Activated T-helper 1 cell treated with anti-CD3 and anti-CD28 coated beads, Interleukin-2, amount 50 U/mL, for 16 hours (primary cell): ENCODE measurements around the gene ZNF440.
"Not testable (repeated sequence)": the region's sequence is repeated elsewhere in the genome, so short reads cannot be mapped to it uniquely, and the experiment has no call there.

Experiments used
- DNase-seq, 2 donors: peaks; one replicate each; pipeline ENCODE4 v3.0.0-alpha.2; 2020; ENCODE audit warnings: low read depth in 1 of 2, low spot score in 1 of 2

Gene ZNF440

GRCh38 chr19:11828957-11829876 is 15.1 kb downstream of the ZNF440 start:
- not testable (repeated sequence) for DNase-seq

GRCh38 chr19:11832253-11832912 is 18.3 kb downstream of the ZNF440 start:
- no peak for DNase-seq

- no peak for DNase-seq
Observed at GRCh38 chr19:11833541-11833940, 19.5 kb downstream of the ZNF440 start.

GRCh38 chr19:11835626-11836066 is 21.6 kb downstream of the ZNF440 start:
- DNase-seq, result not testable (repeated sequence)

GRCh38 chr19:11843722-11844121 is 29.6 kb downstream of the ZNF440 start:
- no peak for DNase-seq

- not testable (repeated sequence) for DNase-seq
Observed at GRCh38 chr19:11847615-11848014, 33.5 kb downstream of the ZNF440 start.

DNA sequence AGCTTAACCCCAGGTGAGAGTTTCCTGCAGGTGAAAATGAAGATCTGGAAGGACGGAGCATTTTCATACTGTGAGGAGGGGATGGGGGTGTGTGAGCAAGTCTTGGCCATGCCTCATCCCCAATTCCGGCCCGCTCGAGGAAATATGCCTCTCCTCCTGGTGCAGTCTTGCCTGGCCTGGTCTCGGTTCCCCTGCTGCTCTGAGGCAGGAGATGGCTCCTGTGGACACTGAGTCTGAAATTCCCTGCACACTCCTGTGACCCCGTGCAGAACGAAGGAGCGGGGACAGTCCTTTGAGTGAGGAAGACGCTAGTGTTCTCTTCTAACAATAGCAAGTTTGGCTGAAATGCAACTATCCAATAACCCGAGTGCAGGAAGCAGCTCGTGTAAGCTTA is 34.1 kb downstream of the ZNF440 start:
- DNase-seq, result no peak

DNA sequence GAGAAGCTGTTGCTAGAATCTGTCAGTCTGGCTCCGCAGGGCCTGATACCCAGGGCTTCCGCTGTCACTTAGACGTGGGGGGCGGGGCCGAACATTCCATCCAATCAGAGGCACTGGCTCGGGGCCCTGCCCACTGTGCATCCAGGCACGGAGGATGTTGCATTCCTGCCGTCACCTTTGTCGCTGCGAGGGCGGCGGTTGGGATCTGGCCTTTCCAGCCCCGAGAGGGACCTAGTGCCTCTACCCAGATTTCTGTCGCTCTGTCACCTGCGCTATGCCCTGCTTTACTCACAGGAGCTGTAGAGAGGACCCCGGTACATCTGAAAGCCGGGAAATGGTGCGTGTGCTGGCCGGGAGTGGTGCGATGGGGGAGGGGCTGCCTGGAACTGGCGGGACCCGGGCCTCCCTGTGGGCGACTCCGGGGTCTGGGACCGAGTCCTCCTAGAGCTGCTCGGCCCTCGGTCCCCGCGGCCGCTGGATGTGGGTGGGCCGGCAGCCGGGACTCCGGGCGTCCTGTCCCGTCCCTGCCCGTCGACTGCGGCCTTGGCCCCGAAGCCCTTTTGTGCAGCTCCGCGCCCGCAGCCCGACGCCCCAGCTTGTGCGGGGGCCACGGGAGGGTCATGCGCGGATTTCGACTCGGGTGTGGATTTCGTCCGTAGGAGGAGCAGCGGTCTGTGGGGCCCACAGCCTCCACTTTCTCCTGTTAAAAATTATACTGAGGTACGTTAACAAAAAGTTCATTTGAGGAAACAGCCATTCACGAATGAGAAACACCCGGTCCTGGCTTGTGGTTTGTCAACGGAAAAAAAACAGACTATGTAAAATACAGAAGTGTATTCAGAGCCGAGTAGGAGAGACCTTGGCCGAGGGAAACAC is 34.8 kb downstream of the ZNF440 start, which contains the start of gene ZNF439:
TSS of gene ZNF439 (plus strand) at position 133 of the 876 bp plus-strand sequence. CDS start at position 275, 142 bp downstream.
- DNase-seq, result peak; percentile 63 to 81

- not testable (repeated sequence) for DNase-seq
Observed at GRCh38 chr19:11850289-11850688, 36.2 kb downstream of the ZNF440 start.

DNA sequence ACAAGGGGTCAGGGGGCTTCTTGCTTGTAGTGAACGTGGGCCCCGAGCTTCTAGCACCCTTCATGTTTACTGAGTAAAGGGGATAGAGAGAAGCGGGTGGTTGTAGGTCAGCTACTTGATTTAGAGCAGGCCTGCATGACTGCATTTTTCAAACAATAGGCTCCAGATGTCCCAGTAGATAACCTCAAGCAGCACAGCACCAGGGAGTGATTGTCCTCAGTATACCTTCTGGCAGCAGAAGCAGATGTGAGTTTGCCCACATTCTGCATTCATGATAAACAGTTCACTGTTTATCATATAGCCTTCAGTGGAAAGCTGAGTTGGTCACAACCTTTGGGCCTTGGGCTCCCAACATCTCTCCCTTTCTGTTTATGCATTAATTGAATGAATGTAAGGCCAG is 39.3 kb downstream of the ZNF440 start:
- DNase-seq, result no peak

GRCh38 chr19:11856596-11857250 is 42.6 kb downstream of the ZNF440 start:
- DNase-seq, result no peak

GRCh38 chr19:11860721-11861120 is 46.6 kb downstream of the ZNF440 start:
- no peak for DNase-seq

- no peak for DNase-seq
Observed at GRCh38 chr19:11861301-11861700, 47.2 kb downstream of the ZNF440 start.

GRCh38 chr19:11867766-11868165 is 53.7 kb downstream of the ZNF440 start:
- not testable (repeated sequence) for DNase-seq

DNA sequence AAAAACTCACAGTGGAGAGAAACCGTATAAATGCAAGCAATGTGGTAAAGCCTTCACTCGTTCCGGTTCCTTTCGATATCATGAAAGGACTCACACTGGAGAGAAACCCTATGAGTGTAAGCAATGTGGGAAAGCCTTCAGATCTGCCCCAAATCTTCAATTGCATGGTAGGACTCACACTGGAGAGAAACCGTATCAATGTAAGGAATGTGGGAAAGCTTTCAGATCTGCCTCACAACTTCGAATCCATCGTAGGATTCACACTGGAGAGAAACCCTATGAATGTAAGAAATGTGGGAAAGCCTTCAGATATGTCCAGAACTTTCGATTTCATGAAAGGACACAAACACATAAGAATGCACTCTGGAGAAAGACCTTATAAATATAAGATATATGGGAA is 54.1 kb downstream of the ZNF440 start:
- no peak for DNase-seq

GRCh38 chr19:11872624-11873023 is 58.6 kb downstream of the ZNF440 start:
- no peak for DNase-seq

DNA sequence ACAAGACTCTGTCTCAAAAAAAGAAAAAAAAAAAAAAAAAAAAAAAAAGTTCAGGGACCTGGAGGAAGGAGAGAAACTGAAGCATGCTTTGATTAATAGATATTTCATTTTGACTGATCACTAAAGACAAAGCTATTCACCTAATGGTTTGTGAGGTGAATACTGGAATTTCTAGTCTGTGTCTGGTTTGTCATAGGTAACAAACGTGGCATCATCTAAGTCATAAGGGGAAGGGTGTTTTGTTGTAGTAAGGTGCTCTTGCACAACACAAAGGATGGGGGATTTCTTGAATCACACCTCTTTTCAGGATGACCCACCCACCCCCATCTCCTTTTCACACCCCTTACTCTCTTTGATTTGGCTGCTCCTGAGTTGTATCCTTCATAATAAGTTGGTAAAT is 59.7 kb downstream of the ZNF440 start:
- no peak for DNase-seq

GRCh38 chr19:11879687-11880266 is 65.7 kb downstream of the ZNF440 start:
- peak in 1 of 2 donors; percentile 10 for DNase-seq

DNA sequence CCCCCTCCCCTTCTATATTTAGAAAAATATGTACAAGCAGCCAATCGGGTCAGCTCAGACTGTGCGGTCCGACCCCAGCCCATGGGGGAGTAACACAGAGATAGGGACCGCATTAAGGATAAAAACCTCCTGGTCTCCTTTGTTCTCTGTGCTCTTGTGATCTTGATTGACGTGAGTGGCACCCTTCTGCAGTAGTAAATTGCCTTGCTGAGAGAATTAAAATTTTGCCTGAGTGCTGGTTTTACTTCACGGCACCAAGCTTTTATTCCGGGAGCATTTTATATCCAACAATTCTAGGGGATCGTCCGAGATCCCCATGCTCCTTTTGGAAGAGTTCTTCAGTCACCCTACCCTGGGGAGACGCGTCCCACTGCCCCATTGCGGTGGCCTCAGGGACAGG is 66.5 kb downstream of the ZNF440 start:
- DNase-seq, result no peak

DNA sequence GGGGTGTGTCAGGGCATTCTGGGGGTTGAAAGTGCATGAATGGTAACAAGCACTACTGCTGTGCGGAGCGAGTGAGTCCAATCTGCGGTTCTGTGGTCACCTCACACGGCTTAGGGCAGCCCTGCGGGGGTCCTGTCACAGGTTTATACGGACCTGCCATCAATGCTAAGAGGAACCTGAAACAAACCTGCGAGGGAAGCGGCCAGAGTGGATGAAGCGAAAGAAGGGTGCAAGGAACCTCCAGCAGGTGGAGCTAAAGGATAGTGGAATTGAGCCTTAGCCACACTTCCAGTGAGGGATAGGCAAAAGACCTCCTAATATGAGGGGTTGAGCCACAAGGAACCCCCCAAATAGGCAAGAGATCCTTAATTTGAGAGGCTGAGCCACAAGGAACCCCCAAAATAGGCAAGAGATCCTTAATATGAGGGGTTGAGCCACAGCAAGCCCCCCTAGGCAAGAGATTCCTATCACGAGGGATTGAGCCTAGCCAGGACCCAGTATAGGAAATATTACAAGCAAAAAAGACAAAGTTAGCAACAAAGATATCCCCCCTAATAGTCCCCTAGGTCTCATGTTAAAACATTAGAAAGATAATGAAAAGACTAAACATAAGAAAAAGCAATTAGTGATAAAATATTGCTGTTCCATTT is 67.2 kb downstream of the ZNF440 start:
- DNase-seq, result peak; percentile 22 to 30
